NCI-H345 treated with DMSO at 0.1 percent for 48 hours (cell line): ENCODE data around the gene MGARP.
"Not testable (repeated sequence)": the region's sequence is repeated elsewhere in the genome, so short reads cannot be mapped to it uniquely, and the experiment has no call there.

Experiments
- DNase-seq: peaks from one replicate; lab custom pipeline; 2025; ENCODE audit not compliant: unreplicated experiment; lab: John Stamatoyannopoulos, UW

Gene MGARP

DNA sequence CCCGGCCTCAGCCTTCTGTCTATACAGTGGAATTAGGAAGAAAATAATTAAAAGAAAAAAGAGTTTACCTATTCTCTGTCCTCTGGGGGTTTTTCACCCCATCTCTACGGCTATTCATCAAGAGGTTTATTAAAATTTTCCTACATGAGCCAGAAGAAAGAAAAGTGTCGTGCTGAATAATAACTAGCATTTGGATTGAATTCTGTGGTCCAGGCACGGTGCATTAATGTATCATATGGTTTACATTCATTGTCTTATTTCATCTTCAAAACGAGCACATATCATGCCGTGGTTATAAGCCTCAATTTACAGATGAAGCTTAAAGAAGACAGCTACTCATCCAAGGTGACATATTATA is 15.9 kb upstream of the MGARP start:
- DNase-seq: no peak

DNA sequence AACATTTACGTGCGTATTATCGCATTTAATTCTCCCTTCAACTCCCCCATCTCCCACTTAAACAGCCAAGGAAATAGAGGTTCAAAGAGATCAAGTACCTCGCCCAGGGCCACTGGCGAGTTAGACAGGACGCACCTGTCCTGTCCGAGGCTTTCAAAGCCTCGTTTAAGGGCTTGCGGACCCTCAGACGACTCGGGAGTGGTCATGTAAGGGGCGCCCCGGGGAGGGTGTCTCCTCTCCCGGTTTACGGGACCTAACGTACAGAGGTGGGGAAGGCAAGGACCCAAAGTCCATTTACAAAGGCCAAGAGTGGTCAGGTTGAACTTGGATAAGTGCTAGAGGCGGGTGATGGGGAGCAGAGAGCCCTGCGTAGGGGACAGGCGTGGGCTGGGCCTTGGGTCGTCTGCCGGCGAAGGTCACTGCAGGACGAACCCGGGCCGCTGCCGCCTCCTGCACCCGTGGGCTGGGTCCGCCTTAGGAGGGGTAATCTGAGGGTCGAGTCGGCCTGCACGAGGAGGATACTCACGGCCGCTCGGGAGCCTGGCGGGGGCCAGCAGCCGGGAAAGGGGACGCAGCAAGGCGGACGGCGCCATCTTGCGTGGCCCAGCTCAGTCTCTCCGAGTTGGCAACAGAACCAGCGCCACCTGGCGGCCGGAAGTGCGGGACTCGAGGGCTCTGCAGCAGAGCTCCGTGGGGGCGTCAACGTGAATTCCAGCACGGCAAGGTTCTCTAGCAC is 15.3 kb upstream of the MGARP start:
- DNase-seq: peak; percentile 68

DNA sequence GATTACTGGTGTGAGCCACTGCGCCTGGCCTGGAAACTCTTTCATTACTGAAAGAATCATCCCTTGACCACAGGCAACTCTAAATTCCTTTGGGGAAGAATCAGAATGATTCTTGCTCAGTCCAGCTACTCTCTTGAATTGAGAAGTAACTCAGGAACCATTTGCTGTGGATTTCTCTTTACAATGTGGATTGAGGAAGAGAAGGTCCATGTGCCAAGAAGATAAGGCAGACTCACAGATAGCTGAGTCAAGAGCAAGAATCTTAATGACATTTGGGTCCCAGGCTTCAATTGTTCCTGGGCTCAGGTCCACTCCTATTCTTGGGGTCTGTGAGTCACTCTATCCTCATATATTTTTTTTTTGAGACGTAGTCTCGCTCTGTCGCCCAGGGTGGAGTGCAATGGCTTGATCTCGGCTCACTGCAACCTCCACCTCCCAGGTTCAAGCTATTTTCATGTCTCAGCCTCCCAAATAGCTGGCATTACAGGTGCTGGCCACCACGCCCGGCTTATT is 6.2 kb upstream of the MGARP start:
- DNase-seq: no peak

DNA sequence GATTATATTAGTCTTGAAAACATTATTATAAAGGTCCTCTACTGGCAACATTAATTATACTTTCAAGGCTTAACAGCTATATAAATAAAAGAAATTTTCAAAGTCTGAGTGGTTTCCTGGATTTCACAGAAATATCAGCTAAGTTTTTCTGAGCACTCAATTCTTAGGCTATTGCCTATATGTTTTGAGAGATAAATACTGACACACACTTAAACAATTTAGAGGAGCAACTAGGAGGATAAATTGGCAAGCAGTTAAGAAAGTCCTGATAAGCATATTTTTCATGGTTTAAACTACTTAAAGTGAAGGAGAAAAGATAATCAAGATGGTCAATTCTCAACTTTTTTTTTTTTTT is 2.7 kb upstream of the MGARP start:
- no peak for DNase-seq

DNA sequence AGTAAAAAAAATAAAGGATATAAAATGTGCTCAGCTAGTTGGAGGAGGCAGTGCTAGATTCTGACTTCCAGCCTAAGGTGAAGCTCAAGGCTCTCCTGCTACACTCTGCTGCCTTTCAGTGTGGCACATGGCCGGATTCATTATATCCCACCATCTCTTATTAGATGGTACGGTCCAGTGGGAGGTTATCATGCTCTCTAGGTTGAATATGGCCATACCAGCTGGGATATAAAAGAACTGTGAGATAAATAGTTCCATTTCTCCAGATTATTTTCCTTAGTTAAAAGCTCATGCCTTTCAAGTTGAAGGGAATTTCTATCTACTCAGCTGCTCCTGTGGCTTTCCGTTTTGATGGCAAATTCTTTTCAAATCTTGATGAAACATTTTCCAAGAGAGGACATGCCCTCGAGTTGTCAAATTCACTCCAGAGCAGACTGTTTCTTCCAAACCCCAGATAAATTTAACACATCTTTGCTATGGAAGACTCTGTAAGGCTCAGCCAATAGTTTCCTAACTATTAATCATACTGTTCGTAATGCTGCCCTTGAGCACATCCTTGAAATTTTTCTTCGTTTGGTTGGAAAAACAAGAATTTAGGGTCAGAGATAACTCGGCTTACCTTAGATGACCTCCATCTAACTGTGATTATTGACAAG is 2.2 kb upstream of the MGARP start:
- no peak for DNase-seq

DNA sequence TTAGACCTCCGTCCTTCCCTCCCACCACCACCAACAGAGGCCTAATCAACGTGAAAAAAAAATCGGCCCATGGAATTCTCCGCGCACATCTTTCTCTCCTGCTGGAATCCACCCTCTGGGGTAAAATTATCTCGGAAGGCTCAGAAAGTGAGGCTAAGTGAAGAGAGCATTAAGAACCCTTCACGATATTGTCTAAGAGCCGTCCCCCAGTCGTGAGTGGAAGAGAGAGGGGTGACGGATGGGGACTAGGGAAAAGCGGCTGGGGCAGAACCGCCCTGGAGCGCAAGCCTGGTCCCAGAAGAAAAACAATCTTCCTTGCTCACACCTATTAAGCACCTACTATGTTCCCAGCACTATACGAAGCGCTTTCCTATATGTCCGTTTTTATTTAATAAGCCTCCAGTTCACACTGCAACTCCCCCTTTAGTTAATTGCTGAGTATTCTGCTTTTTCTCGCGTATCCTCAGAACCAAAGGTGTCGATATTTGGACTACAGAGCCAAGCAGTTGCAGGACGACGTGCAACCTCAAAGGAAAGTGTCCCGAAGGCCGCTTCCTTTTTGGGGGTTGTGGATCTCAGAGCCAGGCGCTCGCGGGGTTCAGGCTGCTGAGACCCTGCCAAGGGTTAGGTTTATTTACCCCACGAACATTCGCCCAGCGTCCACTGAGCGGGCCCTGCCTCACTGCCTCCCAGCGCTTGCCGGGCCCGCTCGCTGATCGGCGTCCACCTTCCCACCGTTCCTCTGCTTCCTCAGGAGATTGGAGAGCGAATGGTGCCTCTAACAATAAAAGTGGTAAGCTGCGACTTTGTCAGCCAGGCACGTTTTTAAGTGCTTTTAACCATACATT is 889 bp downstream of the MGARP start:
- DNase-seq: no peak

DNA sequence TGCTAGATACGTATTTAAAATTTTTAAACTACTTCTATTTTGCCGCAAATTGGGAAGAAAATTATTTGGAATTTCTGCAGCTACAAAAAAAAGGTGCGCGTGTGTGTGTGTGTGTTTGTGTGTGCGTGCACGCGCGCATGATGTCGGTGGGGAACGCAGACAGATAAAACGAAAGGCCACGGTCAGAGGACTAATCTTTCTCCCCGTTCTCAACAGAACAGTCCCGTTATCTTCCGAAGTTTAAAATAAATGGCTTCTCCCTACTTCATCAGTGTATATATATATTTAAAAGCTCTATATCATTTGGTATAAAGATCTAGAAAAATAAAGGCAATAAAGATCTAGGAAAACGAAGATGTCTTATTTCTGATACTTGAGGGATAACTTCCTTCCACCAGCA is 1.5 kb downstream of the MGARP start:
- DNase-seq: no peak

DNA sequence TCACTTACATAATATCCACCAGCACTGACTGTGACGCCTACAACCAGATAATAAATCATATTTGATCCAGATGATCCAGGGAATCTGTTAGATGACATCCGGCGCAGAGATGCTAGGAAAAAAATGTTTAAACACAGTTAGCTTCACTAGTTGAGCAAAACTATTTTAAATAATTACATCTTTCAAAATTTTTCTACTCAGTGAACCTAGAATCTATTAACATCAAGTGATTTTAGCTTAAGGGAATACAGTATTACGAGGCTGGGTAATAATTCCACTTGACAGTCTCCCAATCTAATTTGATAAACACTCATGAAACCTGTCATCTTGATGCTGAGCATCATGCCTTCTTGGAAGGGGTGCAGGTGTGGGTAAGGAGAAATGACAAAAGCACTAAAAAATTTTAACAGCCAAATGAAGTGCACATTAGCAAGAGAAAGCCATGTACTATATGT is 4.7 kb downstream of the MGARP start:
- no peak for DNase-seq

DNA sequence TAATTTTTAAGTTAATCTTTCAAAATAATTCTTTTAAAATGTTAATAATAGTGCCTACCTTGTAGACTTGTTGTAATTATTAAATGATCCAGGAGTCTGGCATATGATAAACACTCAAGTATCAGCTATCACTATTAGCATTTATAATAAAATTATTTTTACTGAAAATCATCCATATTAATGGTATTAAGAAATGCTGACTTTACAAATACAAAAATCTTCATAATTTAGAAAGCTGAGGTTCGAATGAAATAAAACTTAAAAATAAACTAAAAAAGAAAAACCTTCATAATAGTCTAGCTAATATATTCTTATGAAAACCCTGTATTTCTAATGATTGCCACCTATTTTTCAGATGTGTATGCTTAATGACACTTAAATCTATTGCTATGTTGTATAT is 5.2 kb downstream of the MGARP start:
- DNase-seq: no peak

DNA sequence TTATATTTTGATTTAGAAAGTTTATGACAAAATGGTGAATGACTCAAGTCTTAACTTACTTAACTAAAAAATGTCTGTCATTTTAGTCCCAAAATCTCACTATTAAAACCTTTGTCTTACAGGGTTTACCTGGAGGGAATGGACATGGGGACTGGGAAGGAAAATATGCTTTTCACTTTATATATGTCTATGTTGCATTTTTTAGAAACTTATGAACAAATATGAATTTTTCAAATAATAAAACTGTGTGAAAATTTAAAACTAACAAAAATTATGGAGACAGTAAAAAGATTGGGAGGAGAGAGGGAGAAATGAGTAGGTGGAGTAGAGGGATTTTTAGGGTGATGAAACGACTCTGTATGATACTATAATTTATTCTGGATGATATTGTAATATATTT is 6.2 kb downstream of the MGARP start:
- no peak for DNase-seq

DNA sequence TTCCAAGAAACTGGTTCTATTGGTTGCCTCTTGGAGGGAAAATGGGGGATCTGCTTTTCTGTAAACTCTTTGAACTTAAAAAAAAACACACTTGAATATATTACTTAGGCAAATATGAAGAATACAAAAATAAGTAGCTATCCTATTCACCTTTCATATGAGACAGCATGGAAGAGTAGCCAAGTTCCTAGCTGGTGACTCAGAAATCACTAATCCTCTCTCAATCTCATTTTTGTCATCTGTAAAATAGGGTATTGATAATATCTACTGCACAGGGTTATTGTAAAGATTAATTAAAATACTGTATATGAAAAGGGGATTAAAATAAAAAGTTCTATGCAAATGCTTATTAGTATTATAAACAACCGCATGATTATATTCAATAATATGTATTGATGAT is 12.7 kb downstream of the MGARP start:
- no peak for DNase-seq

DNA sequence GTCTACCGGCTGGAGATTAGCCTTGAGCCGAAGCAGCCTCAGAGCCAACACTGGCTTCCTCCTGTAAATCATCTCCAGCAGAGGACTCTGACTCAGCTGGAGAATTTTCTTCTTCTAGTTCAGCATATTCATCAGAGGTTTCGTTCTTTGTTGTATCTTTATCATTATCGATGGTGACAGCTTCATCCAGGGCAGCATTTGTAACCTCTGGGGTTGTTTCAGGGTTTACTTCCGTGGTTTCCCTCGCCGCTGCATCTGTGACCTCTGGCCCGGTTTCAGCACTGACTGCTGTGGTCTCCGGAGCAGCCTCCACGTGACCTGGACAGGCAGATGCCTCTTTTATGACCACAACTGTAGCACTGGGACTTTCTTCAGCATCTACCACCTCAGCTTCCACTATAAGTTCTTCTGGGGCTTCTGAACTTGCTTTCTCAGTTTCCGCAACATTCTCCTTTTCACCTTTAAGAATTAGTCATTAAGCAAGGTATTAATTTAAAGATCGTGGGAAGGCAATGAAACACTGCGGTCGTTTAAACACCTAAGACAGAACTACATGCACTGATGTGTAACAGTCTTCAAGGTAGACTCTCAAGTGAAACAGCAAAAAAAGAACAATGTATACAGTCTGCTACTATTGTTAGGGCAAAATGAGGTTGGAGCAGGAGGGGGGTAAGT is 13.3 kb downstream of the MGARP start:
- DNase-seq: no peak

DNA sequence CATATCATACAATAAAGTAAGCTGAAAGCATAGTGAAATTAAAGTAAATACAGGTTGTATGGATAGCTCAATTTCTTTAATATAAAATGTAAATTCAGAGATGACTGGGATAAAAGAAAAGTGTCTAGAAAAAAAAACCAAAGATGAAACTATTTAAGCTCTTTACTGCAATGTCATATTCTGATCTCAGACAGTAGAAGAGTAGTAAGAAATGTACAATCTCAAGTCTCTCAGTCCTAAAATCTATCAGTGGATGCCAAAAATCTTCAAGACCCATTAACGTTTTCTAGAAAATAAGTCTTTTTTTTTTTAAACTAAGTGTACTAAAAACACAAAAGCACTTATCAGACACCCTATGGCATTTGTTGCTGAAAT is 13.8 kb downstream of the MGARP start:
- no peak for DNase-seq

DNA sequence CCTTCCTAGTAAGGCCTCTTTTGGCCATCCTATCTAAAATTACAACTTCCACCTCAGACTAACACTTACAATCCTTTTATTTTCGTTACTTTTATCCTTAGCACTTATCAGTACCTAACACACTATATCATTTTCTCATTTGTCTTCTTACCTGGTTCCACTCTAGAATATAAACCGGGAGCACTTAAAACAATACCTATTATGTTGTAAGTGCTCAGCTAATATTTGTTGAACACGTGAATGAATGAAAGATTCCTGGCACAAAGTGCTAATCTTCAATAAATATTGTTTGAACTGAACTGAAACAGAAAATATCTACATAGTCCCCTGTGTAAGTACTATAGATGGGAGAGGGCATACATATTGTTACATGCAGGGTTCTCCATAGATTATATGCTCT is 14.4 kb downstream of the MGARP start:
- DNase-seq: peak; percentile 13

DNA sequence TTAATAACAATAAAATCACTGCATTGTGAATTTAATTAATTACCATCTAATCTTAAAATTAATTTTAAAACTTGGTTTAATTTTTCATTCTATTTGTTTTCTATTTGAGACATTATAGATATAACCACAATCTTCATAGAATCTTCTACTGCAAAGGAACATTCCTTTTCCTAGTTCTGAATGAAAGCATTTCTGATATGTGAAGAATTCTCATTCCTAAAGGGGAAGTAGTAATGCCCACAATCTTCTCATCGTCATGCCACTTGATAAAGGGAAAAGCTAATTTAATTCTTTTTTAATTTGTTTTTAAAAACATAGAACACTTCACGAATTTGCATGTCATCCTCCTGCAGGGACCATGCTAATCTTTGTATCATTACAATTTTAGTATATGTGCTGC is 23.7 kb downstream of the MGARP start:
- no peak for DNase-seq

DNA sequence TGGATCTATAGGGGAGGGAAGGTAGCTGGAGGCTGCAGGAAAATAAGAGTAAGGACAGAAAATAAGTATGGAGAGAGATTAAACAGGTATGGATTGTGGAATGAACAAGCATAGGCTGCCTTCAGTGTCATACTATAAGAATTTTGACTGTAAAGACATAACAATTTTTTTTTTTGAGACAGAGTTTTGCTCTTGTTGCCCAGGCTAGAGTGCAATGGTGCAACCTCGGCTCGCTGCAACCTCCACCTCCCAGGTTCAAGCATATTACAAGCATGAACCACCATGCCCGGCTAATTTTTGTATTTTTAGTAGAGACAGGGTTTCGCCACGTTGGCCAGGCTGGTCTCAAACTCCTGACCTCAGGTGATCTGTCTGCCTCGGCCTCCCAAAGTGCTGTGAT is 24.4 kb downstream of the MGARP start:
- not testable (repeated sequence) for DNase-seq

DNA sequence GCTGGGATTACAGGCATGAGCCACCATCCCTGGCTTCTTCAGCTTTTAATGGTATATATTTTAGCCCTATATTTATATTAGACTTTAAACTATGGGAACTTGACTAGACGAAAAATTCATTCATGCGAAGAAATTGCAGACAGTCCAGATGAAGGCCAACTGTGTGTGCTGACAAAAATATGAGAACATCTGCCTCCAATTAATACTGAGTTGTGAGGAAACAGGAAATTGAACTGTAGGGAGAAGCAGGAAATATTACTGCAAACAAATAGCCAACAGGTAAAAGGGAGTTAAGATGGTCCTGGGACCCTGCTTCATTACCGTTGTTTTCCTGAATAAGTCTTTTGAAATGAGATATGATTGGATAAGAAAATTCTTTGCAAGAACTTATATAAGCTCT is 26.3 kb downstream of the MGARP start:
- no peak for DNase-seq

DNA sequence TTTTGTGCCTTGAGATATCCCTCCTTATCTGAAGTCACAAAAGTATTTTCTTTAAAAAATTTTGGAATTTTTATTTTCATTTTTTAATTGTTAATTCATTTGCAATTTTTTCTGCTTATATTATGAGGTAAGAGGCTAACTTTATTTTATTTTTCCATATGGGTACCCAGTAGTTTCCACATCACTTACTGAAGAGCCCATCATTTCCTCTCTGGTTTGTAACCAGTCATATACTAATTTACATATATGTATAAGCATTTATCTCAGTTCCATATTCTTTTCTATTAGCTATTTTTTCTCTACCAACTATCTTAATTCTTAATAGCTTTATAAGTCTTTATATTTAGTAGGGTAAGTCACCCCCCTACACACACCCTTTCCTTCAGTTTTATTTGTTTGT is 27.0 kb downstream of the MGARP start:
- DNase-seq: no peak

DNA sequence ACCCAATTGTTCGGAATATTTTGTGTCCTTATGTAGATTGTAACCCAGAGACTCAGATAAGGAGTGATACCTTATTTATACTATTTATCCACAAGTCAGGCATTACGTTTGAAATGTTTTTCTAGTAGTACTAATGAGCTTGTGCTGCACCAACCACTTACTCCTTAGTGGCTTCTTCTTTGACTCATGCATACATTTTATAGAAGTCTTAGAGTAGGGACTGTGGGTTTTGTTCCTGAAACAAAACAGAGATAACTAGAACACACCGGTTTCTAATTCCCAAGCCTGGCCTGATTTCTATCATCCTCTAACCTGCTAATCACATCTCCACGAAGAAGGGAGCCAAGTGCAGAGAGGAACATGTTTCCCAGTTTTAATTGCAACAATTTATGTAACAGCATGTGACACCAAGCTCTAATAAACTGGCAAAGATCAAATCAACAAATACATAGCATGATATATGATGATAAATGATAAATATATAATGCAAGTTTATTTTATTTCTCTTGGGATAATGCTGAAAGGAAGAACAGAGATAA is 32.3 kb downstream of the MGARP start:
- no peak for DNase-seq

DNA sequence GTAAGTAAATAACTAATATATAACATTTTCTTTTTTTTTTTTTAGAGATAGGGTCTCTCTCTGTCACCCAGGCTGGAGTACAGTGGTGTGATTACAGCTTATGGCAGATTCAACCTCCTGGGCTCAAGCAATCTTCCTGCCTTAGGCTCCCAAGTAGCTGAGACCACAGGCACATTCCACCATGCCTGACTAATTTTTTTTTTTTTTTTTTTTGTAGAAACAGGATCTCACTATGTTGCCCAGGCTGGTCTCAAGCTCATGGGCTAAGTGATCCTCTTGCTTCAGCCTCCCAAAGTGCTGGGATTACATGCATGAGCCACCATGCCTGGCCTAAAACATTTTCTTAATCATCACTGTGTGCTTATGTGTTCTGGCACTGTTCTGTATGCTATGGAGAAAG is 32.8 kb downstream of the MGARP start:
- DNase-seq: no peak

DNA sequence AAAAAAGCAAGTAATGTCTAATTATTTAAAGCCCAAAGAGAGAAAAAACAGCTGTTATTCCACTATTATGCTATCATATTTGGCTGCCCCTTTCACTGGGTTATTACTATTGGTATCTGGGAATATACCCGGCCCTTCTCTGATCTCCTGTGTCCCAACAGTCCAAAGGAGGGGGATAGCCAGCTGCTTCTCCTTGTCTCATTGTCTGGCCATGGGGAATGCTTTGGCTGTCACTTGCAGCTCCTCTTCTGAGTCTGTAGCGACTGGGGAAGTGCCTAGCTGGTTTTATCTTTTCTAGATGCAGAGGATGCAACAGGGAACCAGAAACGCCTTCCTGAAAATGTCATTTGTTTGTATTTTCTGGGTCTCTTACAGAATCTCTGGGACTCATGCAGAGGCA is 33.9 kb downstream of the MGARP start:
- no peak for DNase-seq
